ACHN (cell line): Measurements from ENCODE around the gene RIOK3.

Source experiments
- DNase-seq: peaks from one replicate; pipeline ENCODE4 v3.0.0-alpha.2; 2015
- in situ Hi-C: cut with HindIII; loops from 2 replicates; pipeline ENCODE4 v1.10.0; 2017; ENCODE audit warnings: low sequenced_read_pairs, low pct_ligation_motif_present, low pct_unique_long_range_greater_than_20kb

RIOK3 gene

GRCh38 chr18:23519734-23520133 is 66.6 kb downstream of the RIOK3 start:
- in situ Hi-C loops = no loop called here
- no peak for DNase-seq

GRCh38 chr18:23521271-23521670 is 68.2 kb downstream of the RIOK3 start:
- DNase-seq = no peak
- in situ Hi-C loops = no loop called here

GRCh38 chr18:23521907-23522306 is 68.8 kb downstream of the RIOK3 start:
- no peak for DNase-seq
- in situ Hi-C loops = no loop called here

DNA sequence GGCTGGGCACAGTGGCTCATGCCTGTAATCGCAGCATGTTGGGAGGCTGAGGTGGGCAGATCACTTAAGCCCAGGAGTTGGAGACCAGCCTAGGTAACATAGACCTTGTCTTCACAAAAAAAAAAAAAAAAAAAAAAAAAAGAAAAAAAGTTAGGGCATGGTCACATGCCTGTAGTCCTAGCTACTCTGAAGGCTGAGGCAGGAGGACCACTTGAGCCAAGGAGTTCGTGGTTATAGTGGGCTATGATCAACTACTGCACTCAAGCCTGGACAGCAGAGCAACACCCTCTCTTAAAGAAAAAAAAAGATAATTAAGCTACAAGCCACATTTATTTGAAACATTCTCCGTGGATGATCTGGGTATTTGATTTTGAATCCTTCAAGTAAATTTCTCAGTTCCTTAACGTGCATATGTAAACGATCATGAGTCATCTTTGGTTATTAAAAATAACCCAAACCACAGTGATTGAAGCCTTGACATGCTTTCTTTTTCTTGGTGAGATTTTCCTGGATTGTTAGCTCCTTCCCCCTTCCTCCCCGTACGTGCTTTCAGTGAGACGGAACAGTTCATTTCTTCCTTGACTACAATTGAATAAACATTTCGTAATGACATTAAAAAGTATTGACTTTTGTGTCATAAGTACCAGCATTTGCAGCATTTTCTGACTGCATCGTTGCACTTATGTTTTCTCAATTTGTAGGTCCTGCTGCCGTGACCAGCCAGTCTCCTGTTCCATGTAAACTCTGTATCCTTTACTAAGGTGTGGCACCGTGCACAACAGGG is 70.5 kb downstream of the RIOK3 start:
- no peak for DNase-seq
- in situ Hi-C loops = no loop called here

GRCh38 chr18:23524213-23524707 is 71.2 kb downstream of the RIOK3 start:
- in situ Hi-C loops = no loop called here
- DNase-seq = no peak

GRCh38 chr18:23526501-23527063 is 73.5 kb downstream of the RIOK3 start:
- DNase-seq = no peak
- in situ Hi-C loops = no loop called here

DNA sequence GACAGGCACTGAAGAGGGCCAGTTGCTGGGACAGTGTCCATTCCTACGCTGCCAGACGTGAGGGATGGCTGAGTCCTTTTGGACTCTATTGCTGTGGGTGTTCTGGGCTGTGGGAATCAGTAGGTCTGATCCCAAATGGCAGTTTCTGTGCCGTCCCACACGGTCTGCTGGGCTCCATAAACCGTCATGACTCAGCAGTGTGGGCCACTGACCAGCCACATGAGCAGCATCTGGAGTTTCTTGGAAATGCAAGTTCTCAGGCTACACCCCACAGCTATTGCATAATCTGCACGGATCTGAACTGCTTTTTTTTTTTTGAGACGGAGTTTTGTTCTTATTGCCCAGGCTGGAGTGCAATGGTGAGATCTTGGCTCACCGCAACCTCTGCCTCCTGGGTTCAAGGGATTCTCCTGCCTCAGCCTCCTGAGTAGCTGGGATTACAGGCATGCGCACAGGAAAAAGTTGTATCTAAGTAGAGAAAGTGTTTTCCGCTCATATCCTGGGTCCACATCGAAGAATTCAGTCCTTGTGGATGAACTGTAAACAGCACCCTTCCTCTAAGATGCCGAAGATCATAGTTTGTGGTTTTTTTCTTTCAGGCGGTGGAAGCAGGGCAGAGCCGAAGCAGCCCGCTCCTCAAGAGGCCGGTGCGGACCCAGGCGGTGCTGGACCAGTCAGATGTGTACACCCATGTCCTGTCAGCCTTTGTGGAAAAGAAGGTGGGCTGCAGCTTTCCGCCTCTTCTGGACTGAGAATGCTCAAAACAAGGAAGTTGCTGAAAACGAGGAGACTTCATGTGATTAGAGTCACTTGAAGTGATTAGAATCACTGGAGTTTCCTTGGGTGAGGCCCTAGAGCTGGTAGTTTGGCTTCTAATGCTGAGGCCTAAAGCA is 75.7 kb downstream of the RIOK3 start:
- peak; percentile 54 for DNase-seq
- in situ Hi-C loops = no loop called here

DNA sequence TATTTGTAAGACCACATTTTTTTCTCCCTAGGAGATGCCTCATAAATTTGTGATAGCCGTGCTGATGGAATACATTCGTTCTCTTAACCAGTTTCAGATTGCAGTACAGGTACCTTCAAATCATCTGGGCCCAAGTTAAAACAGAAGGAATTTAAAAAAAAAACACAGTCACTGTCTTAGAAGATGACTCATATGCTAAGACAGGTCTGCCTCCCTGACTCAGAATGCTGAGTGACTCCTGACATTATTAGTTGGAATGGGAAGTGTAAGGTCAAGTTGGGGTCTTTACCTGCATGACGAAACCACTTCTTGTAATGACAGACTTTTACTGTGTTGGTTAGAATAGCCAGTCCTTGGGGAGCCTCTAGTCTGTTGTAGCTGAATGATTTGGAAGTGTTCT is 76.5 kb downstream of the RIOK3 start:
- DNase-seq = peak; percentile 71
- in situ Hi-C loops = no loop called here

- in situ Hi-C loops = no loop called here
- no peak for DNase-seq
Observed at GRCh38 chr18:23530195-23530594, 77.1 kb downstream of the RIOK3 start.

GRCh38 chr18:23531912-23532311 is 78.8 kb downstream of the RIOK3 start:
- in situ Hi-C loops = no loop called here
- DNase-seq = no peak
